Gastrocnemius medialis (tissue), 4 donors: ENCODE results near the gene PPEF1. TPM values are rescaled to one million over a fixed set of nuclear protein-coding genes. Genes with fewer than 3 reads are reported as not detected.

Experiments used
- ATAC-seq, 2 donors: fragments of 150-250 bp; one replicate each; pipeline ENCODE4 v1.9.1; 2016
- DNase-seq, 2 donors: peaks; one replicate each; pipeline ENCODE4 v3.0.0-alpha.2; 2019
- H3K27ac ChIP-seq, 4 donors: fragments of 200-600 bp; sonication (generic); 1 replicate in 1 of 4; 2 replicates in 3 of 4; pipeline ENCODE4 v1.5.1; 2016 to 2018; ENCODE audit warnings: mild to moderate bottlenecking in 2 of 4, moderate library complexity in 1 of 4
- H3K27me3 ChIP-seq, 3 donors: fragments of 200-600 bp; sonication (generic) in 2 of 3; 1 replicate in 1 of 3; 2 replicates in 2 of 3; pipeline versions ENCODE4 v1.5.1 to v1.6.0; 2016 to 2019; ENCODE audit warnings: mild to moderate bottlenecking in 1 of 3, moderate library complexity in 1 of 3
- H3K36me3 ChIP-seq, 2 donors: fragments of 200-600 bp; sonication (generic) in 1 of 2; one replicate each; pipeline ENCODE4 v1.5.1; 2017 to 2018
- H3K4me1 ChIP-seq, 2 donors: fragments of 200-600 bp; sonication (generic) in 1 of 2; one replicate each; pipeline ENCODE4 v1.5.1; 2016 to 2017; ENCODE audit warnings: mild to moderate bottlenecking in 2 of 2
- H3K4me3 ChIP-seq, 4 donors: fragments of 200-600 bp; sonication (generic) in 3 of 4; 1 replicate in 1 of 4; 2 replicates in 3 of 4; pipeline ENCODE4 v1.5.1; 2016 to 2019; ENCODE audit warnings: mild to moderate bottlenecking in 2 of 4
- H3K9me3 ChIP-seq, 3 donors: fragments of 200-600 bp; sonication (generic) in 2 of 3; 1 replicate in 1 of 3; 2 replicates in 2 of 3; pipeline ENCODE4 v1.5.1; 2016 to 2019
- CTCF ChIP-seq, 5 experiments: fragments of 450-650 bp in 3 of 5; fragments of 200-600 bp in 2 of 5; sonication (generic) in 2 of 5; IDR thresholded peaks in 4 of 5; conservative IDR thresholded peaks in 1 of 5; 1 replicate in 4 of 5; 2 replicates in 1 of 5; pipeline ENCODE4 v1.5.1; 2016 to 2019; ENCODE audit warnings: antibody characterized with exemption in 5 of 5, mild to moderate bottlenecking in 3 of 5, moderate library complexity in 3 of 5
- POLR2A ChIP-seq, 2 donors: fragments of 450-650 bp; IDR thresholded peaks; one replicate each; pipeline ENCODE4 v1.6.1; 2017; ENCODE audit warnings: antibody characterized with exemption in 2 of 2, mild to moderate bottlenecking in 2 of 2, moderate library complexity in 2 of 2
- in situ Hi-C, 4 donors: fragments of 200-750 bp; cut with MboI; loops; one replicate each; pipeline versions ENCODE4 v1.15.0 to v1.8.0; 2017; ENCODE audit warnings: low sequenced_read_pairs in 4 of 4
- intact Hi-C: fragments of 100-400 bp; cut with DNase I; formaldehyde crosslinking; loops from one replicate; pipeline ENCODE4 v1.15.1; 2023; ENCODE audit warnings: low total_unique reads
- total RNA-seq, 4 donors: library from RNA; depleted of rRNA; stranded (reverse); fragments of >200 nt; gene quantifications; one replicate each; pipeline versions ENCODE4 v1.1.0 to v1.2.3, GENCODE V29; 2016

Gene PPEF1
- total RNA-seq, 4 donors from 2014 or later, result 1.8 TPM; not detected in 3

- ATAC-seq (no peak), DNase-seq (no peak)
- no peak for TF ChIP-seq POLR2A (IDR thresholded peaks at IDR 0.05)
- TF ChIP-seq CTCF (IDR thresholded peaks at IDR 0.05 in 4 of 5, conservative IDR thresholded peaks at IDR 0.05 in 1 of 5), result no peak
- Histone ChIP-seq H3K4me3 (no peak overlapping the region), H3K27me3 (no peaks in the 10 kb centered on the region), H3K27ac (peak overlapping the region in 1 of 4 donors; percentile 89), H3K36me3 (no peaks in the 10 kb centered on the region), H3K4me1 (peaks cover 0 to 4% of the 10 kb centered on the region in 2 donors), H3K9me3 (no peaks in the 10 kb centered on the region)
- in situ Hi-C loops (loop anchor here in 3 of 4 donors (25.0 kb wide), 2 partner anchors 211 to 264 kb away; no protein-coding TSS in a partner anchor), intact Hi-C loops (loop anchor here (10.0 kb wide), 1 partner anchor 669 kb away; the partner anchor contains the start of gene PDHA1)
Measured at GRCh38 chrX:18676050-18676449, 31.4 kb upstream of the PPEF1 start.

- Histone ChIP-seq H3K27ac (no peak overlapping the region), H3K4me3 (no peak overlapping the region), H3K36me3 (no peaks in the 10 kb centered on the region), H3K27me3 (no peaks in the 10 kb centered on the region), H3K9me3 (no peaks in the 10 kb centered on the region), H3K4me1 (peaks cover 0 to 4% of the 10 kb centered on the region in 2 donors)
- DNase-seq (no peak), ATAC-seq (no peak)
- TF ChIP-seq CTCF (IDR thresholded peaks at IDR 0.05 in 4 of 5, conservative IDR thresholded peaks at IDR 0.05 in 1 of 5) (peak in 2 of 5 experiments; percentile 15 to 29), POLR2A (IDR thresholded peaks at IDR 0.05) (no peak)
- in situ Hi-C loops, result loop anchor here in 3 of 4 donors (25.0 kb wide), 2 partner anchors 211 to 264 kb away; no protein-coding TSS in a partner anchor
- intact Hi-C loops, result loop anchor here (10.0 kb wide), 1 partner anchor 668 kb away; the partner anchor contains the start of gene PDHA1
Measured at GRCh38 chrX:18676470-18676869, 31.0 kb upstream of the PPEF1 start.

GRCh38 chrX:18677161-18677869, 30.1 kb upstream of the PPEF1 start:
- H3K4me1 ChIP-seq, result peaks cover 0 to 4% of the 10 kb centered on the region in 2 donors
- H3K4me3 ChIP-seq, result no peak overlapping the region
- in situ Hi-C loops, result loop anchor here in 3 of 4 donors (25.0 kb wide), 2 partner anchors 210 to 265 kb away; no protein-coding TSS in a partner anchor
- ATAC-seq (no peak), DNase-seq (no peak)
- intact Hi-C loops, result loop anchor here (10.0 kb wide), 1 partner anchor 667 kb away; the partner anchor contains the start of gene PDHA1
- no peaks in the 10 kb centered on the region for H3K36me3 ChIP-seq
- TF ChIP-seq CTCF (IDR thresholded peaks at IDR 0.05 in 4 of 5, conservative IDR thresholded peaks at IDR 0.05 in 1 of 5) (no peak), POLR2A (IDR thresholded peaks at IDR 0.05) (no peak)
- no peak overlapping the region for H3K27ac ChIP-seq
- no peaks in the 10 kb centered on the region for H3K27me3 ChIP-seq
- no peaks in the 10 kb centered on the region for H3K9me3 ChIP-seq

GRCh38 chrX:18681996-18682395, 25.4 kb upstream of the PPEF1 start:
- TF ChIP-seq POLR2A (IDR thresholded peaks at IDR 0.05) (no peak), CTCF (IDR thresholded peaks at IDR 0.05 in 4 of 5, conservative IDR thresholded peaks at IDR 0.05 in 1 of 5) (no peak)
- Histone ChIP-seq H3K9me3 (no peaks in the 10 kb centered on the region), H3K27ac (no peak overlapping the region), H3K4me3 (no peak overlapping the region), H3K36me3 (no peaks in the 10 kb centered on the region), H3K4me1 (no peaks in the 10 kb centered on the region), H3K27me3 (no peaks in the 10 kb centered on the region)
- ATAC-seq, result peak; percentile 41 to 56
- intact Hi-C loops, result no loop called here
- DNase-seq, result peak in 1 of 2 donors; percentile 29
- in situ Hi-C loops, result loop anchor here in 3 of 4 donors (25.0 kb wide), 2 partner anchors 205 to 270 kb away; no protein-coding TSS in a partner anchor
